ENCODE results near the gene ACSL5.

DNA sequence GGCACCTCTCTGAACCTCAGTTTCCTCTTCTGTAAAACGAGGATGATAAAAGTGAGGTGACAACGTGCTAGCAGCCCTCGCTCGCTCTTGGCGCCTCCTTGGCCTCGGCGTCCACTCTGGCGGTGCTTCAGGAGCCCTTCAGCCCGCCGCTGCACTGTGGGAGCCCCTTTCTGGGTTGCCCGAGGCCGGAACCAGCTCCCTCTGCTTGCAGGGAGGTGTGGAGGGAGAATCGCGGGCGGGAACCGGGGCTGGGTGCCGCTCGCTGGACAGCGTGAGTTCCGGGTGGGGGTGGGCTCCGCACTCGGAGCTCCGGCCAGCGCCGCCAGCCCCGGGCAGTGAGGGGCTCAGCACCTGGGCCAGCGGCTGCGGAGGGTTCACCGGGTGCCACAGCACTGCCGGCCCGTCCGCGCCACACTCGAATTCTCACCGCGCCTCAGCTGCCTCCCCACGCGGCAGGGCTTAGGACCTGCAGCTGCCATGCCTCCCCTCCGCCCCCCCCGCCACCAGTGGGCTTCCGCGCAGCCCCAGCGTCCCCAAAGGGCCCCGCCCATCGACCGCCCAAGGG is 24.3 kb upstream of the ACSL5 start:
- TF ChIP-seq EZH2 (IDR thresholded peaks at IDR 0.05; ENCODE audit: low read length, unreplicated experiment): no peak
- TF ChIP-seq, protein P1, sequence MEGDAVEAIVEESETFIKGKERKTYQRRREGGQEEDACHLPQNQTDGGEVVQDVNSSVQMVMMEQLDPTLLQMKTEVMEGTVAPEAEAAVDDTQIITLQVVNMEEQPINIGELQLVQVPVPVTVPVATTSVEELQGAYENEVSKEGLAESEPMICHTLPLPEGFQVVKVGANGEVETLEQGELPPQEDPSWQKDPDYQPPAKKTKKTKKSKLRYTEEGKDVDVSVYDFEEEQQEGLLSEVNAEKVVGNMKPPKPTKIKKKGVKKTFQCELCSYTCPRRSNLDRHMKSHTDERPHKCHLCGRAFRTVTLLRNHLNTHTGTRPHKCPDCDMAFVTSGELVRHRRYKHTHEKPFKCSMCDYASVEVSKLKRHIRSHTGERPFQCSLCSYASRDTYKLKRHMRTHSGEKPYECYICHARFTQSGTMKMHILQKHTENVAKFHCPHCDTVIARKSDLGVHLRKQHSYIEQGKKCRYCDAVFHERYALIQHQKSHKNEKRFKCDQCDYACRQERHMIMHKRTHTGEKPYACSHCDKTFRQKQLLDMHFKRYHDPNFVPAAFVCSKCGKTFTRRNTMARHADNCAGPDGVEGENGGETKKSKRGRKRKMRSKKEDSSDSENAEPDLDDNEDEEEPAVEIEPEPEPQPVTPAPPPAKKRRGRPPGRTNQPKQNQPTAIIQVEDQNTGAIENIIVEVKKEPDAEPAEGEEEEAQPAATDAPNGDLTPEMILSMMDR (conservative IDR thresholded peaks at IDR 0.05; ENCODE audit: low read depth, low read length): no peak
- no peak for TF ChIP-seq EZH2phosphoT487 (IDR thresholded peaks at IDR 0.05; ENCODE audit: borderline replicate concordance, low read length)

Data from PC-3 (cell line).